IPS-15b (cell line): ENCODE data around the gene RPL13.

Source experiments
- H3K27me3 ChIP-seq: one replicate; pipeline ENCODE4 v1.6.1; 2013; ENCODE audit warnings: low read length; ENCODE audit not compliant: control insufficient read depth, insufficient read depth
- H3K36me3 ChIP-seq: one replicate; pipeline ENCODE4 v1.6.1; 2013; ENCODE audit warnings: low read length; ENCODE audit not compliant: control insufficient read depth, insufficient read depth
- H3K4me1 ChIP-seq: one replicate; pipeline ENCODE4 v1.6.1; 2013; ENCODE audit warnings: mild to moderate bottlenecking, low read length; ENCODE audit not compliant: control insufficient read depth, insufficient read depth
- H3K4me3 ChIP-seq: one replicate; pipeline ENCODE4 v1.5.1; 2013; ENCODE audit warnings: low read depth, low read length
- H3K9ac ChIP-seq: one replicate; pipeline ENCODE4 v1.6.1; 2013; ENCODE audit warnings: low read depth, mild to moderate bottlenecking, low read length
- H3K9me3 ChIP-seq: one replicate; pipeline ENCODE4 v1.6.1; 2013; ENCODE audit warnings: mild to moderate bottlenecking, low read length; ENCODE audit not compliant: control insufficient read depth, insufficient read depth

Gene RPL13

DNA sequence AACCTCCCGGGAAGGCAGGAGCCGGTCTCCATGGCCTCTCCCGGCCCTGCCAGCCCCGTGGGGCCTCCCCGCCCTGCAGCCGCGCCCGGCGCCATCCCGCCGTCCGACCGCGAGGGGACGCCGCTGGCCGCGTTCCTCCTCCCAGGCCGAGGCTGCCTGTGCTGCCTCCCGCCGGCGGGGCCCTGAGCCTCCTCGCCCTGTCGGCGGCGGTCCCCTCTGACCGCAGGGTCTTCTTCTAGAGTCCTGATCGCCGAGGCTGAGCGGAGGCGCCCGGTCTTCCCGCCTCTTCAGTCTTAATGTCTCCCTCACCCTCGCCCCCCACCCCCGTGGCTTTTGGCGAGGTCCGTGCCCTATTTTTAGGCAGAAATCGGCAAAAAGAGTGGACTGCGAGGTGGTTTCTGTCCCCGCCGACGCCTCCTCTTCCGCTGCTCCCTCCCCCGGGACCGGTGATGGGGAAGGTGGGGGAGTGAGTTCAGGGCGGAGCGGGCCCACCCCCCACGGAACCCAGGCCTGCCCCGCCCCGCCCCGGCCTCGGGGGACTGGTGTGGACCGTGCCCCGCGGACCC is 14.3 kb downstream of the RPL13 start:
- no peaks in the 10 kb centered on the region for H3K9me3 ChIP-seq
- H3K4me3 ChIP-seq: peak overlapping the region; percentile 55
- peak overlapping the region; percentile 16 for H3K9ac ChIP-seq
- no peaks in the 10 kb centered on the region for H3K4me1 ChIP-seq
- H3K27me3 ChIP-seq: peaks cover 7% of the 10 kb centered on the region
- H3K36me3 ChIP-seq: peaks cover 7% of the 10 kb centered on the region

DNA sequence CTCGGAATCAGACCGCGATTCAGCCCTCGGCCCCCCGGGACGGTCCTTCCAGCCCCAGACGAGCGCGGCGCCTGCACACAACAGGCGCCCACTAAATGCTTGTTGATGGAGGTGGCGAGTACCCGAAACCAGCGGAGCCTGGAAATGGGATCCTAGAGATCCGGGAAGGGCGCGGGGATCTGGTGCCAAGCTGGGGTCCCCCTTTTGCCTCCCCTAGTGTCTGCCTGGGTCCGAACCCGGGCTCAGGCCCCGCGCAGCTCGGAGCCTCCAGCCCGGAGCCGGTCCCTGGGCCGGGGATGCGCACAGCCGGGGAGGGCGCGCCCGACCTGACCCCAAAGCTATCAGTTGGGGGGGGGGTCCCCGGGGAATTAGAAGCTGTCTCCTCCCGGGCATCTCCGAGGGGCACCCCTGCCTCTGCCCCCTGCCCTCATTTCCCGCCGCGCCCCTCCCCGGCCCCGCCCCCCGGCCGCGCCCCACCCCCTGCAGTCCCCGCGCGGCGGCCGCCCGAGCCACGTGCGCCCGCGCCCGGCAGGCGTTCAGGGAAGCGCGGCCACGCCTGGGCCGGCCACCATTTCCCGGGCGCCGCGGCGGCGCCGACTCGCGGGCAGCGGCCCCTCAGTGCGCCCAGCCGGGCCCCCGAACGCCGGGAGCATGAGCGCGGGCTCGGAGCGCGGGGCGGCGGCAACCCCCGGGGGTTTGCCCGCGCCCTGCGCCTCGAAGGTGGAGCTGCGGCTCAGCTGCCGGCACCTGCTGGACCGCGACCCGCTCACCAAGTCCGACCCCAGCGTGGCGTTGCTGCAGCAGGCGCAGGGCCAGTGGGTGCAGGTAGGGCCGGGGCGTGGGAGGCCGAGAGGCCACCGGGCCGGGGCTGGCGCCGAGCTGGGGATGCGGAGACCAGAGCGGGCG is 15.0 kb downstream of the RPL13 start, which contains the start of gene CPNE7:
CPNE7 (plus strand) TSS at position 512 of the 906 bp plus-strand sequence; CDS start at position 652, 140 bp downstream.
- peak within 1 kb of the TSS; percentile 37 for H3K9ac ChIP-seq
- H3K4me3 ChIP-seq: peak within 1 kb of the TSS; percentile 55
- no peaks in the 10 kb centered on the region for H3K9me3 ChIP-seq
- H3K36me3 ChIP-seq: peaks cover 11% of the 10 kb centered on the region
- peaks cover 7% of the 10 kb centered on the region for H3K27me3 ChIP-seq
- no peaks in the 10 kb centered on the region for H3K4me1 ChIP-seq

DNA sequence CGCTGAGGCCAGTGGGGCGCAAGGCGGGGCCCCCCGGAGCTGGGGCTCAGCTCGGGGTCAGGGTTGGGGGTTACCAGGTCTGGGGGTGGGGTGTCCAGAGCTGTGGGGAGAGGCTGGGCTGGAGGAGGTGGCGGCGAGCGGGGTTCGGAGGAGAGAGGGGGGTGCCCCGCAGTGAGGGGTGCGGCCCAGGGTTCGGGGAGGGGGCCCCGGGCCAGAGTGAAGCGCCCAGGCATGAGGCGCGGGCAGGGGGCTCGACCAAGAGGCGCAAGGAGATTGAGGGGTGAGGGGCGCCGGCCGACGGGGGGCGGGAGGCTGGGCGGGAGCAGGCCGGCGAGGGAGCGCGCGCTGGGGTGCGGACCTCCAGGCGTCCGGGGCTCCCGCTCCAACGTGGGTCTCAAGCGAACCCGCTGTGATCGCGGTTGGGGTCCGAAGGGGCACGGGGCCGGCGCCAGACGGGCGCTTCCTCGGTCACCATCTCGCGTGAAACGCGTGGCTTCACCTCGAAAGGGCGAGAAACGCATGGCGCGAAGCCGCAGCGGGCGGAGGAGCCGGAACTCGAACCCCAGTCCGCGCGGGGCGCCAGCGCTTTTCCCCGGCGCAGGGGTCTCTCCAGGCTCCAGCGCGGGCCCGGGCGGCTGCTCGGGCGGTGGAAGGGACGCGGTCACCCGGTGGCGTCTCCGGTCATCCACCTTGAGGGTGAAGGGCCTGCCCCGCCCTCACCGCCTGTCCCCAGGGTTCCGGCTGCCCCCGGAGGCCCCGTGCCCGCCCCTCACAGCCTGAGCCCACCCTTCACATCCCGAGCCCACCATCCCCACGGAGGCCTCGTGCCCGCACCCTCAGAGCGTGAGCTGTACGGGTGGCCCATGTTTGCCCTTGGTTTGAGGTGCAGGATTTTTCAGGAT is 15.9 kb downstream of the RPL13 start:
- Histone ChIP-seq H3K9me3 (no peaks in the 10 kb centered on the region), H3K4me1 (no peaks in the 10 kb centered on the region), H3K36me3 (peaks cover 11% of the 10 kb centered on the region), H3K4me3 (peak overlapping the region; percentile 55), H3K27me3 (peaks cover 7% of the 10 kb centered on the region), H3K9ac (peak overlapping the region; percentile 37)

DNA sequence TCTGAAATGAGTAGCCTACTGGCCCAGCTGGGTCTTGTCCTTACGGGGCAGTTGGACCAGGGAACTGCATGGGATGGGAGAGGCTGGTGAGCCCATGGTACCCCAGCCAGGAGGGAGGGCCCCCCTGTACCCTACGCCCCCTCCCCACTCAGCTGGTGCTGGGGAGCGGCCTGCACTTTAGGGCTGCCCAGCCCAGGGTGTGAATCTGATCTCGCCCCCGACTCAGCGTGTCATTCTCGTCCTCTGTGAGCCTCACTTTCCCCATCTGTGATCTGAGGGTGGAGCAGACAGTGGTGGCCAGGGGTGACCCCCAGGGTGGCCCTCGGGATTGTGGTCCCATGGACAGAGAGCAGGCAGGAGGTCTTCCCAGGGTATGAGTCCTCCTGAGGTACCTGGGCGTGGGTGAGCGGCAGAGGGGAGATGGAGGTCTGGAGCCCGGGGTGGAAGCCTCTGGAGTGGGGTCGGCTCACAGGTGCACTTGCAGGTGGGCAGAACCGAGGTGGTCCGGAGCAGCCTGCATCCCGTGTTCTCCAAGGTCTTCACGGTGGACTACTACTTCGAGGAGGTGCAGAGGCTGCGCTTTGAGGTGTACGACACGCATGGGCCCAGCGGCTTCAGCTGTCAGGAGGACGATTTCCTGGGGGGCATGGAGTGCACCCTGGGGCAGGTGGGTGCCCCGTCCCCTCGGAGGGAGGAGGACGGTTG is 16.7 kb downstream of the RPL13 start:
- Histone ChIP-seq H3K27me3 (peaks cover 7% of the 10 kb centered on the region), H3K4me3 (no peak overlapping the region), H3K9me3 (no peaks in the 10 kb centered on the region), H3K36me3 (peaks cover 11% of the 10 kb centered on the region), H3K9ac (no peak overlapping the region), H3K4me1 (no peaks in the 10 kb centered on the region)

DNA sequence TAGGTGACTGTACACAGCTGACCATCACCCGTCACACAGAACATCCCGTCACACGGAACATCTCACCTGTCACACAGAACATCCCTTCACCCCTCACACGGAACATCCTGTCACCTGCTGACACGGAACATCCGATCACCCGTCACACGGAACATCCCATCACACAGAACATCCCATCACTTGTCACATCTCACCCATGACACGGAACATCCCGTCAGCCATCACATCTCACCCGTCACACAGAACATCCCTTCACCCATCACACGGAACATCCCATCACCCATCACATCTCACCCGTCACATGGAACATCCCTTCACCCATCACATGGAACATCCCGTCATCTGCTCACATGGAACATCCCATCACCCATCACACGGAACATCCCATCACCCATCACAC is 18.9 kb downstream of the RPL13 start:
- H3K9me3 ChIP-seq: no peaks in the 10 kb centered on the region
- H3K4me3 ChIP-seq: no peak overlapping the region
- peaks cover 14% of the 10 kb centered on the region for H3K36me3 ChIP-seq
- H3K27me3 ChIP-seq: peaks cover 7% of the 10 kb centered on the region
- H3K4me1 ChIP-seq: no peaks in the 10 kb centered on the region
- no peak overlapping the region for H3K9ac ChIP-seq

DNA sequence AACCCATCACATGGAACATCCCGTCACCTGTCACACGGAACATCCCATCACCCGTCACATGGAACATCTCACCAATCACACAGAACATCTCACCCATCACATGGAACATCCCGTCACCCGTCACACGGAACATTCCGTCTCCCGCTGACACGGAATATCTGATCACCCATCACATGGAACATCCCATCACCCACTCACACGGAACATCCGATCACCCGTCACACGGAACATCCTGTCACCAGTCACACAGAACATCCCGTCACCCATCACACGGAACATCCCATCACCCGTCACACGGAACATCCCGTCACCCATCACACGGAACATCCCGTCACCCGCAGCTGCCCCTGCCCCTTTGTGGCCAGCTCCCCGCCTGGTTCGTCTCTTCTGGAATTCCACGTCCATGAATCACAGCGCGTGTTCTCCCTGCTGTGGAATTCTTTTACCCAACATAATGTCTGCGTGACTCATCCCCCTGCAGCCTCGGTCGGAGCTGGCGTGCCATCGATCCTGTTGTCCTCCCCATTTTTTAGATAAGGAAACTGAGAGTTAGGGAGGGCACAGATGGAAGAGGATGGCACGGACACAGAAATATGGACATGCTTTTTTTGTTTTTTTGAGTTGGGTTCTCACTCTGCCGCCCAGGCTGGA is 20.7 kb downstream of the RPL13 start:
- H3K9me3 ChIP-seq: no peaks in the 10 kb centered on the region
- no peak overlapping the region for H3K9ac ChIP-seq
- peaks cover 14% of the 10 kb centered on the region for H3K36me3 ChIP-seq

DNA sequence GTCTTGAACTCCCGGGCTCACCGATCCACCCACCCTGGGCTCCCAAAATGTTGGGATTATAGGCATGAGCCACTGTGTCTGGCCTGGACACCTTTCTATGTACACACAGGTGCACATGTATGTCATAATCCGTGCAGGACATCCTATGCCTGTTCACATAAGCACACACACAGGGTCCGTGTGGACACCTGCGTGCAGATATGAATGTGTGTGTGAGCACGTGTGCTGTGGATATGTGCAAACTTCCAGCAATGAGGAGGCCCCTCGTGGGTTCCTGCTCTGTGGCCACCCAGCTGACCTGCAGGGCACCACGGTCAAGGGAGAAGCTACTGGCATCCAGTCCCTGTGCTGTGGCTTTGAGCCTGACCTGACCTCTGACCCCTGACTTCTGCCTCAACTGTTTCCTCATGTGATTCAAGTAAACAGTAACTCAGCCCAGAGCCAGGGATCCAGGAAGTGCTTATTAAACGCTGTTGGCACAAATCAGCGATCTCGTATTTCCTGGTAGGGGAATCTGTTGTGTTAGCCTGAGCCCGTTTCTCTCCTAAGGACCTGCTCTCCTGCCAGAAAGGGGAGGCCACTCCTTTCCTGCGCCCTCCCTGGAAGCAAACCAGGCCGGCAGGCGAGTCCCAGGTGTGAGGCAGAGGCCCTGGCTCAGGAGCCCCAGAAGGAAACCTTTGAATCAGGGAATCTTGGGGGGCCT is 21.5 kb downstream of the RPL13 start:
- Histone ChIP-seq H3K9me3 (no peaks in the 10 kb centered on the region), H3K9ac (no peak overlapping the region), H3K27me3 (peaks cover 4% of the 10 kb centered on the region), H3K4me3 (no peak overlapping the region), H3K4me1 (no peaks in the 10 kb centered on the region), H3K36me3 (peaks cover 17% of the 10 kb centered on the region)

More for the DNA sequence above, 20.7 kb downstream of the RPL13 start:
- H3K27me3 ChIP-seq: peaks cover 7% of the 10 kb centered on the region
- H3K4me1 ChIP-seq: no peaks in the 10 kb centered on the region
- no peak overlapping the region for H3K4me3 ChIP-seq

DNA sequence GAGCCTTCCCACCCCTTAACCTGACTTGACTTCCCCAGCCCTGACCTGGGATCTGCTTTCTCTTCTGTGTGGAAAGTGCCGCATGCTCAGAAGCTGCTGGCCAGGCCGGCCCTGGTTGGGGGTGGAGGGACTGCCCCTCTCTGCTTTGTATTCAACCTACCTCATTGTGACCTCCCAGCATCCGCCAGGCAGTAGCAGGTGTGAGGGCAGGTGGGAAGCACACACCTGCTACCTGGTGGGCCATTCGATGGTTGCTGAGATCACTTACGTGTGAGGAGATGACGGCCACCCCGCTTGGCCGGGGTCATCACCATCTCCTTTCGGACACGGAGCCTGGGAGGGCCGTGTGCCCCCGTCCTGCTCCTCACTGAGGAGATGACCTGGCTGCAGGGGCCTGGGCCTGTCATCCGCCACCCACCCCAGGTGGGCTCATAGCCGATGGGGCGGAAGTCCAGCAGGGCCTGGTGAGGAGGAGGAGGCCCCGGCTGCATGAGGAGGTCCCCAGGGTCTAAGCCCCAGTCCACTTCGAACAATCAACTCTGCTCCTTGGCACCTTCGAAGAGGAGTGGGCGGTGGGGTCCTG is 22.2 kb downstream of the RPL13 start:
- Histone ChIP-seq H3K4me3 (no peak overlapping the region), H3K9me3 (no peaks in the 10 kb centered on the region), H3K9ac (no peak overlapping the region), H3K27me3 (no peaks in the 10 kb centered on the region), H3K36me3 (peaks cover 21% of the 10 kb centered on the region), H3K4me1 (no peaks in the 10 kb centered on the region)

DNA sequence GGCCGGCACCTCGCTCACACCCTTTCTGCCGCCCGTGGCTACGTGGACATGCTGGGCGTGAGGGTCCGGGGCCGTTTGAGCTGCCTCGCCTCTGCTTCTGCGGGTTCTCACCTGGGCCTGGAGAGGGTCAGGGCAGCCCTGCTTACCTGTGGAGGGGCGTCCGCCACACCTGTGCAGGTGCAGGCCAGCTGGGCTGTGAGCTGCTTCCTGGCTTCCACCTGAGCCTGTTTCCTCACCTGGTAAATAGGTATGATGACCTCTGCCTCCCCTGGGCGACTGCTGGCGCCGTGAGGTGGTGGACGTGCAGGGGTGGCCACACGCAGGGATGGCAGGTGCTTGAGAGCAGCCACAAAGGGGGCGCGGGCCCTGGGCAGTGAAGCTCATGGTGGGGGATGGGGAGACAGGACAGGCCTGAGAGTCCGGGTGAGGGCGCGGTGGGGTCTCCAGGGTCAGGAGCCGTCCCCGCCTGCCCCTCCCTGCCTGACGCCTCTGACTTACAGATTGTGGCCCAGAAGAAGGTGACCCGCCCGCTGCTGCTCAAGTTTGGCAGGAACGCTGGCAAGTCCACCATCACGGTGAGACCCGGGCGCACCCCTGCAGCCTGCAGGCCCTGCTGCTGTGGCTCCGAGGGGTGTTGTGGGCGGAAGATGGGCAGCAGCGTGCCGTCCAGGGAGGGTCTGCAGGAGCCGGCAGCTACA is 22.9 kb downstream of the RPL13 start:
- Histone ChIP-seq H3K4me3 (no peak overlapping the region), H3K4me1 (no peaks in the 10 kb centered on the region), H3K36me3 (peaks cover 25% of the 10 kb centered on the region), H3K9ac (no peak overlapping the region), H3K9me3 (no peaks in the 10 kb centered on the region), H3K27me3 (no peaks in the 10 kb centered on the region)
